A673 (cell line): ENCODE data around the gene FRMD5. TPM values are rescaled to one million over a fixed set of nuclear protein-coding genes. Genes with fewer than 3 reads are reported as not detected.
A peak's percentile ranks its signal among the peaks of the same experiment; 100 is the strongest.

ENCODE experiments used
- BruUV-seq: library from RNA; stranded (reverse); fragments of 400-500 nt; replicated peaks from 2 replicates; lab custom pipeline; 2021; lab: Mats Ljungman, UMichigan
- CTCF ChIA-PET: fragments of 300-600 bp; sonication (Branson Sonifier 250); formaldehyde crosslinking; loops from one replicate; lab custom pipeline; 2022; ENCODE audit warnings: antibody characterized with exemption; lab: Charles Lee
- POLR2A ChIA-PET: fragments of 300-600 bp; sonication (Branson Sonifier 250); formaldehyde crosslinking; loops from one replicate; lab custom pipeline; 2022; ENCODE audit warnings: antibody characterized with exemption; ENCODE audit not compliant: low non-redundant PET; lab: Charles Lee
- DNase-seq: peaks from one replicate; pipeline ENCODE4 v3.0.0-alpha.2; 2015; ENCODE audit warnings: low spot score
- H3K27ac ChIP-seq: fragments of 200-600 bp; sonication (generic); 2 replicates; pipeline ENCODE4 v1.5.1; 2016; ENCODE audit warnings: mixed run types, low read depth, mild to moderate bottlenecking, mixed read lengths, antibody characterized with exemption, low read length; ENCODE audit not compliant: poor library complexity, severe bottlenecking
- H3K27me3 ChIP-seq: fragments of 200-600 bp; sonication (generic); replicated peaks from 2 replicates; pipeline ENCODE4 v1.6.1; 2017; ENCODE audit warnings: mixed run types, low read depth, mild to moderate bottlenecking, mixed read lengths, antibody characterized with exemption, low read length; ENCODE audit not compliant: insufficient read depth, poor library complexity
- H3K36me3 ChIP-seq: fragments of 200-600 bp; sonication (generic); 2 replicates; pipeline ENCODE4 v1.6.1; 2016; ENCODE audit warnings: mixed run types, mild to moderate bottlenecking, mixed read lengths, antibody characterized with exemption, low read length; ENCODE audit not compliant: insufficient read depth, poor library complexity, severe bottlenecking
- H3K4me1 ChIP-seq: fragments of 200-600 bp; sonication (generic); 2 replicates; pipeline ENCODE4 v1.6.1; 2017; ENCODE audit warnings: mixed run types, mild to moderate bottlenecking, mixed read lengths, antibody characterized with exemption, low read length; ENCODE audit not compliant: insufficient read depth, poor library complexity, severe bottlenecking
- H3K4me3 ChIP-seq: fragments of 200-600 bp; sonication (generic); 2 replicates; pipeline ENCODE4 v1.5.1; 2016; ENCODE audit warnings: low read depth, mixed run types, mild to moderate bottlenecking, mixed read lengths, low read length; ENCODE audit not compliant: poor library complexity, severe bottlenecking
- H3K9me3 ChIP-seq: fragments of 200-600 bp; sonication (generic); 2 replicates; pipeline ENCODE4 v1.6.1; 2016; ENCODE audit warnings: mixed run types, low read depth, mild to moderate bottlenecking, mixed read lengths, antibody characterized with exemption, low read length; ENCODE audit not compliant: poor library complexity, severe bottlenecking
- EZH2 ChIP-seq: fragments of 200-600 bp; sonication (generic); IDR thresholded peaks from 2 replicates; pipeline ENCODE4 v1.6.1; 2017; ENCODE audit warnings: borderline replicate concordance, low read depth, mild to moderate bottlenecking, mixed read lengths, antibody characterized with exemption, low read length; ENCODE audit not compliant: poor library complexity, severe bottlenecking
- intact Hi-C: fragments of 100-400 bp; cut with micrococcal nuclease; formaldehyde crosslinking; loops from one replicate; pipeline ENCODE4 v1.10.0; 2022; ENCODE audit not compliant: unreplicated experiment
- total RNA-seq: library from RNA; stranded (reverse); gene quantifications from 2 replicates; pipeline ENCODE4 v1.2.3, GENCODE V29; 2021
- TF ChIP-seq, protein P1 (sequence below): fragments of 300-800, 200-600 bp; sonication (generic); conservative IDR thresholded peaks from 2 replicates; pipeline ENCODE4 v1.5.1; 2017; ENCODE audit warnings: low read depth, mild to moderate bottlenecking, antibody characterized with exemption, low read length, moderate library complexity, mixed read lengths

FRMD5 gene
- total RNA-seq, 1 experiment from 2014 or later, result 2.6 TPM

- Histone ChIP-seq H3K27me3 (no peaks in the 10 kb centered on the region), H3K27ac (no peak overlapping the region), H3K4me3 (no peak overlapping the region), H3K4me1 (peaks cover 7% of the 10 kb centered on the region), H3K9me3 (no peaks in the 10 kb centered on the region), H3K36me3 (no peaks in the 10 kb centered on the region)
- ChIA-PET POLR2A (no interaction called here), CTCF (no interaction called here)
- DNase-seq, result no peak
- no TSS peak for BruUV-seq
- intact Hi-C loops, result no loop called here
- no peak for TF ChIP-seq EZH2
- TF ChIP-seq, protein P1, sequence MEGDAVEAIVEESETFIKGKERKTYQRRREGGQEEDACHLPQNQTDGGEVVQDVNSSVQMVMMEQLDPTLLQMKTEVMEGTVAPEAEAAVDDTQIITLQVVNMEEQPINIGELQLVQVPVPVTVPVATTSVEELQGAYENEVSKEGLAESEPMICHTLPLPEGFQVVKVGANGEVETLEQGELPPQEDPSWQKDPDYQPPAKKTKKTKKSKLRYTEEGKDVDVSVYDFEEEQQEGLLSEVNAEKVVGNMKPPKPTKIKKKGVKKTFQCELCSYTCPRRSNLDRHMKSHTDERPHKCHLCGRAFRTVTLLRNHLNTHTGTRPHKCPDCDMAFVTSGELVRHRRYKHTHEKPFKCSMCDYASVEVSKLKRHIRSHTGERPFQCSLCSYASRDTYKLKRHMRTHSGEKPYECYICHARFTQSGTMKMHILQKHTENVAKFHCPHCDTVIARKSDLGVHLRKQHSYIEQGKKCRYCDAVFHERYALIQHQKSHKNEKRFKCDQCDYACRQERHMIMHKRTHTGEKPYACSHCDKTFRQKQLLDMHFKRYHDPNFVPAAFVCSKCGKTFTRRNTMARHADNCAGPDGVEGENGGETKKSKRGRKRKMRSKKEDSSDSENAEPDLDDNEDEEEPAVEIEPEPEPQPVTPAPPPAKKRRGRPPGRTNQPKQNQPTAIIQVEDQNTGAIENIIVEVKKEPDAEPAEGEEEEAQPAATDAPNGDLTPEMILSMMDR, result no peak
Observed at GRCh38 chr15:44024155-44024554, 170.9 kb downstream of the FRMD5 start.

DNA sequence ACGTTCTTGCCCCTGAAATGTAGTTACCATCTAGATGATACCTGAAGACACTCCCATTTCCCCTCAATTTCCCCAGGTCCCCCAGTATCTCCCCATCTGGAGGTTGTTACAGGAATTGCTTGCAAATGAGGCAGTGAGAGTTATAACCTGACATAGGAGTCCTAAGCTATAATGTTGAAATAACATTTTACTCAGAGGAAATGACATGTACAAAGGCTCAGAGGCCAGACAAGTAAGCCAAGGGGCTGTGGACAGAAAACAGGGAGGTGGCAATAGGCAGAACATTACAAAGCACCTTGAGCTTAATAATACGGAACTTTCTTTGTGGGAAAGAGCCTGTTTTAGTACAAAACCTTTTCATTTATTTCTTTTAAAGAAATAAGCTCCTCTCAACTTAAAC is 171.9 kb downstream of the FRMD5 start:
- Histone ChIP-seq H3K4me1 (no peaks in the 10 kb centered on the region), H3K9me3 (no peaks in the 10 kb centered on the region), H3K36me3 (no peaks in the 10 kb centered on the region), H3K4me3 (no peak overlapping the region), H3K27ac (no peak overlapping the region), H3K27me3 (no peaks in the 10 kb centered on the region)
- no TSS peak for BruUV-seq
- intact Hi-C loops, result no loop called here
- TF ChIP-seq EZH2, result no peak
- TF ChIP-seq, protein P1, result 0 out of 2 replicates have a peak, but pooled peaks have one; percentile 15
- ChIA-PET POLR2A (interaction anchor here (0.6 kb wide), 1 partner anchor 697 kb away, joined by 4 read pairs; no protein-coding TSS in a partner anchor), CTCF (interaction anchor here (0.7 kb wide), 1 partner anchor 199 kb away, joined by 3 read pairs; no protein-coding TSS in a partner anchor)
- DNase-seq, result no peak

GRCh38 chr15:44018151-44018550 is 176.9 kb downstream of the FRMD5 start:
- ChIA-PET POLR2A (no interaction called here), CTCF (no interaction called here)
- no peak overlapping the region for H3K27ac ChIP-seq
- BruUV-seq, result no TSS peak
- H3K4me3 ChIP-seq, result no peak overlapping the region
- no peaks in the 10 kb centered on the region for H3K36me3 ChIP-seq
- DNase-seq, result no peak
- intact Hi-C loops, result no loop called here
- no peaks in the 10 kb centered on the region for H3K4me1 ChIP-seq
- TF ChIP-seq, protein P1, result no peak
- no peak for TF ChIP-seq EZH2
- no peaks in the 10 kb centered on the region for H3K9me3 ChIP-seq
- H3K27me3 ChIP-seq, result no peaks in the 10 kb centered on the region
